Activated CD4-positive, alpha-beta T cell treated with anti-CD3 and anti-CD28 coated beads, Interleukin-2, Interleukin-6, amounts not matched to agents 100 ng/mL and 50 ng/mL, durations not matched to agents 16 hours and 8 hours (primary cell): ENCODE data around the gene COX8A.
A peak's percentile ranks its signal among the peaks of the same experiment; 100 is the strongest.
"Not testable (repeated sequence)": the region's sequence is repeated elsewhere in the genome, so short reads cannot be mapped to it uniquely, and the experiment has no call there.

Experiments used
- DNase-seq: peaks from one replicate; pipeline ENCODE4 v3.0.0-alpha.2; 2020

Gene COX8A

DNA sequence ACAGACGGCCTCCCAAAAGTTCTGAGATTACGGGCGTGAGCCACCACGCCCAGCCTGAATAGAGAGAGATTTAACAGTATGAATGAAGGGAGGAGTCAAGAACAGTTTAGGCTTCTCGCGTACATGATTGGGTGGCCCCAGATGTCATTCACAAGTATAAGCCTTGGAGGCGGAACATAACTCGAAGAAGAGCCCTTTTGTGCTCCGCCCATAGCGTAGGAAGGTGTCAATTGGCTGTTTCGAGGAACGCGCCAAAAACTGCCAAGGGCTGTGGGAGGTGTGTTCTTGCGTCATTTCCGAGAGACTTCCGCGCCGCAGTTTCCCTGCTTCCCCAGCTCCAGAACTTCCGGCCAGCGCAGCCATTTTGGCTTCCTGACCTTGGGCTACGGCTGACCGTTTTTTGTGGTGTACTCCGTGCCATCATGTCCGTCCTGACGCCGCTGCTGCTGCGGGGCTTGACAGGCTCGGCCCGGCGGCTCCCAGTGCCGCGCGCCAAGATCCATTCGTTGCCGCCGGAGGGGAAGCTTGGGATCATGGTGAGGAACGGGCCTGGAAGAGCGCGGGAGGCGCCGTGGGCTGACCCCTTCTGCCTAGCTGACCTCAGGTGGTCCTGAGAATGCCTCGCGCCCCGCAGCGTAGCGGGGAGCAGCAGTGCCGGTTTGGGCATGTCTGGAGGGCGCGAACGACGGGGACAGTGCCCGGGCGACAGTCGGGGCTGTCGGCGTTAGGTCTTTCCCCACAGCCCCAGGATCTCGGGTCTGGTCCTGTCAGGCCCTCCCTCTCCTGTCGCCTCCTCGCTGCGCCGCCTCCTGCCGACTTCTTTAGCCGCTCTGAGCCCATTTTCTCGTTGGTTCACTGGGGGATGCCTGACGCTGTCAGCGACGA lies at the start of gene COX8A:
Gene COX8A, plus strand, starts transcription at position 362 of the 885 bp plus-strand sequence. Its CDS starts 61 bp downstream, at position 423.
- DNase-seq = peak; percentile 99

GRCh38 chr11:63929616-63930015 lies 44.8 kb upstream of the COX8A start:
- DNase-seq = no peak

DNA sequence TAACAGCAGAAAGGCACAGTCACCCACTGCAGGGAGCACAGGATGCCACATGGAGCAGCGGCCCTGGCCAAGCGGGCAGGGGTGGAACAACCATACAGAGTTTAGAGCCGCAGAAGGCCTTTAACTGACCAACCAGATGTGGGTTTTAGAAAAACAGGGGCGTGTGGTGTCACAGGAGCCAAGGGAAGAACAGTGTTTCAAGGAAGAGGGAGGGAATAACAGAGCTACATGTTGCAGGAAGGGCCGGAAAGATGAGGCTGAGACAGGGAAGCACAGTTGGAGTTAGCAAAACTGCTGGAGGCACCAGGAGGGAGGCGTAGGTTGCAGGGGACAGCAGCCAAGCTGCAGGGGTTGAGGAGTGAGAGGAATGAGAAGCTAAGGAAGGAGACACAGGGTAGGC lies 43.4 kb upstream of the COX8A start:
- DNase-seq = no peak

DNA sequence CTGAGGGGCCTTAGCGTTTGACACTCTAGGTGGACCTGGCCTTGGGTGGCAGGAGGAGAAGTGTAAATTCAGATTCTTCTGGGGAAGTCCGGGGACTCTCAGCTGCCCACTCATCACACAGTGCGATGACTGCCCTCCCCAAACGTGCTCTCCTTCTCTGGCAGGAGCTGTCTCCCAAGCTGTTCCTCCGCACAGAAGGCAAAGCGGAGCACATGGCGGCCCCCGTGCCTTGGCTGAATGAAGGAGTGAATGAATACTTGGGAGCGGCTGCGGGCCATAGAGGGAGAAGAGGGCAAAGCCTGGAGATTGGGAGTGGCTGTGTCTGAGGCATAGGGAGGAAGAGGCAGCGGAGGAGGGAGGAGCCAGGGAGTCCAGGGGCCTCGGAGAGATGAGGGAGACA lies 42.5 kb upstream of the COX8A start:
- DNase-seq = no peak

GRCh38 chr11:63933459-63933858 lies 41.0 kb upstream of the COX8A start:
- no peak for DNase-seq

GRCh38 chr11:63937713-63938478 lies 36.5 kb upstream of the COX8A start:
- peak; percentile 24 for DNase-seq

DNA sequence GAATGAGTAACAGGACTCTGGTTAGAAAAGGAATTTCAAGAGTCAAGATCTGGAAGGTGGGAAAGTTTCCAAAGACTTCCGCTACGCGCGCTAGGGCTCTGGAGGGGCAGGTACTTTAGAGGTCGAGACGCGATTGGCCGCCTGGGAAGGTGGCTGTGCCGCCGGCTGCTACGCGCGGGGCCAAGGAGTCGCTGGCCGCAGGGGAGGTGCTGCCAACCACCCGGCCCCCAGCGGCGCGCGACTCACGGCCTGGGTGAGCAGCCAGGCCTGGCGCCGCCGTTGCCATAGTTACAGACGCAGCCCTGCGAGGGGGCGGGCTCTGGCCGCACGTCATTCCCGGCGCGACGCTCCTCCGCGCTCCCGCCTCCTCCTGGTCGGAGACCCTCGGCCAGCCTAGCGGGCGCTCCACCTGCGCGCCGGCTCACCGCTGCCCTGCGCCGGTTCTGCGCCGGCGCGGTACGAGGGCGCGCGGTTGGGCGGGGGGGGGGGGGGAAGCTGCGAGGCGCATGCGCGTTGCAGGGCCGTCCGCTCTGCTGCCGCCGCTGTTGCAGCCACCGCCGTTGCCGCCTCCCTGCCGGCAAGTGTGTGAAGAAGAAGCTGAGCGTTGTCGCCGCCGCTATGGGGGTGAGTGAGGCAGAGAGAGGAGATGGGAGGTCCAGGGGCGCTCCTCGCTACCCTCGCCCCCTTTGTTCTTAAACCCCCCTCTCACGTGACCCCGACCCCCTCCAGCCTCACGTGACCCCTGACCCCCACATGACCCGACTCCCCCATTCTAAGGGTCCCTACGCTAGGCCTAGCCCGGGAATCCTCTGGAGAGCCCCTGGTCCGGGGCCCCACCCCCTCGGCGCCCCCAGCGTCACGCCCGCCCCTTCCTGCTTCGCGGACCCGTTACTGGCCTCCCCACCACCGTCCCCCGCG lies 35.7 kb upstream of the COX8A start, which contains the start of gene NAA40:
Gene NAA40, plus strand, starts transcription at position 524 of the 918 bp plus-strand sequence. Its CDS starts 95 bp downstream, at position 619.
- peak; percentile 98 for DNase-seq

DNA sequence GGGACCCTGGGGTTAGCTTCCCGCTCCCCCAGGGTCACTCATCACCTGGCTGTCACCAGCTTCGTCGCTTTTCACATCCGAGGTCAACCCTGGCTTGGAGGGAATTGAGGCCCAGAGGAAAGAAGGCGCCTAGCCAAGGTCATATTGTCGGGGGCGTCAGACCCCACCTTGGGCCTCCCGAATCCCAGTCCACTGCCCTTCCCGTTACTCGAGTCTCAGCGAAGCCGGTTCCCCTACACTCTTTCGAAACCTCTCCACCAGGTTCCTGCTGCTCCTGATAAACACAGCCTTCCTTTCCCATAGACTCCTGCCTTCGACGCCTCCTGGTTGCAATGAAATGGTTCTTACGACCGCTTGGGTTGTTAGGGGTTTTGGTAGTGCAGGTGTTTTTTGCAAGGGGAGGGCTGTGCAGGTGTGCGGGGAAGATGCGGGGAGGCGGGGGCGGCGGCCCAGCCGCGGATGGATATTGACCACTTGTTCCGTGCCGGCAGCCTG lies 35.0 kb upstream of the COX8A start:
- DNase-seq = no peak

GRCh38 chr11:63940786-63941185 lies 33.6 kb upstream of the COX8A start:
- DNase-seq = no peak

DNA sequence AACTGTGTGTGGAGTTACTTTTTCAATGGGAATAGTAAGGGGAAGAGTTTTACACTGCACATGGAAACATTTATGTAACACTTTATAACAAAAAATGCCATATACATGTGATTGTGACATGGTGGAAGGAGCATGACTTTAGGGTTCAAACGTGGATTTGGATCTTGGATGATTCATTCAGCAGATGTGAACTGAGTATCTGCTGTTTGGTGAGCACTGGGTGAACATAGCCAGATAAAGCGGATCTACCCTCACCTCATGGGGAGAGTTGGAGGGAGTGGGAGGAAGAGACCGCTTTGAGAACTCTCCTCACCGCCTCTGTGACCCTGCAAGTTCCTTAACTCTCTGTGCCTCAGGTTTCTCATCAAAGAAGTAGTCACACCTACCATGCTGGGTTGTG lies 32.5 kb upstream of the COX8A start:
- no peak for DNase-seq

DNA sequence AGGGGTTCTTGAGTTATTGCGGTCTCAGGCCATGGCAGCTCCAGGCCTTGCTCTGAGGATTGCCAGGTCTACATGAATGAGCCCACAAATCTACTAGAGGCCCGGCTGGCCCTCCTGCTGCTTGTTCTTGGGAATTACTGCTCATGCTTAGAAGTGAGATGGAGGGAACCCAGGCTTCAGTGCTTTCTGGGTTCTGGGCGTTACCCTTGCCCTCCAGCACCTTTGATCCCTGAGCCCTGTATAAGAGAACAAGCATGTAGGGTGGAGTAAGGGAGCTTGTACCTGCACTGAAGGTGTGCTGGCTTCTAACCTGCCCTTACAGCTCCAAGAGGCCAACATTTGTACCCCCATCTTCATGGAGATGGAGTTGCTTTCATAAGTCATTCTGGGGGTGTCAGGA lies 31.6 kb upstream of the COX8A start:
- no peak for DNase-seq

DNA sequence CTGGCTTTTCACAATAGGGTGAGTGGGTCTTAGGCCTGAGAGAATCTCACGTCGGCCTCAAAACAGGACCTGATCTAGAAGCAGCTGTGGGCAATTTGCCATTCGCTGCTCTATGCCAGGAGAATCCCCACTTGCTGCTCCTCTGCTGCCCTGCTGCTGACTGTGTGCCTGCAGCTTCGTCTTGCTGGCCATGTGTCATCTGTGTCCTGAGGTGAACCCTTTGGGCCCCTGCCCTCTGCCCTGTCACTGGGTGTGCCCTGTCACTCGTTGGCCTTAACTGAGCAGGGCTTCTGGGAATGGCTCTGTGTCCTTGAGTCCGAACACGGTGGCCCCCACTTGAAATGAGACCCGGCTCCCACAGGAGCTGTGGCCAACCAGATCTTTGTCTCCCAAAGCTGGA lies 29.4 kb upstream of the COX8A start:
- DNase-seq = no peak

DNA sequence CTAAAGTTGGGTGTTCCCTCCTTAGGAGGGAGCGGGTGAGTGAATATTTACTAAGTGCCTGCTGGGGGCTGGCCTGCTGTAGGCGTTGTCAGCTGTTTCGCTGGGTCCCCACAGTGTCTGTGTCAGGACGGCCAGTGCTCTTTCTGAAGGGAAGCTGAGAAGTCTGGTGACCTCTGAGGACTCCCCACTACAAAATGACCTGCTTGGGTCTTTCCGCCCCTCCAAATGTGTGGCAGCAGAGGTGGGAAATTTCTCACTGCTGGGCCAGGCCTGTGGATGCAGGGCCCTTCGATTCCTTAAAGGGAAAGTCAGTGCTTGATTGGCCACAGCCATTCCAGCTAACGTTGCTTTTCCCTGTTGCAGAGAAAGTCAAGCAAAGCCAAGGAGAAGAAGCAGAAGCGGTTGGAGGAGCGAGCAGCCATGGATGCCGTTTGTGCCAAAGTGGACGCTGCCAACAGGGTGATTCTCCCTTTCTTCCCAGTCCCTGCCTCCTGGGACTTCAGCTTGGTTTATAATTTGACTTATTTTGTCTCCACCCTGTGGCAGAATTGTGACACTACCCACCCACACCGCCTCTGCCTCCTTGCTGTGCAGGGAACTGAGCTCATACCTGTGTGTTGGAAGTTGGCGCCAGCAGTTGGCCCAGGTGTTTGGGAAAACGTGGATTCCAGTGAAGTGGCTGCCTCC lies 28.8 kb upstream of the COX8A start:
- DNase-seq = peak; percentile 54

GRCh38 chr11:63951779-63952536 lies 22.5 kb upstream of the COX8A start:
- peak; percentile 55 for DNase-seq

- DNase-seq = no peak
Measured at GRCh38 chr11:63952570-63952969, 21.9 kb upstream of the COX8A start.

DNA sequence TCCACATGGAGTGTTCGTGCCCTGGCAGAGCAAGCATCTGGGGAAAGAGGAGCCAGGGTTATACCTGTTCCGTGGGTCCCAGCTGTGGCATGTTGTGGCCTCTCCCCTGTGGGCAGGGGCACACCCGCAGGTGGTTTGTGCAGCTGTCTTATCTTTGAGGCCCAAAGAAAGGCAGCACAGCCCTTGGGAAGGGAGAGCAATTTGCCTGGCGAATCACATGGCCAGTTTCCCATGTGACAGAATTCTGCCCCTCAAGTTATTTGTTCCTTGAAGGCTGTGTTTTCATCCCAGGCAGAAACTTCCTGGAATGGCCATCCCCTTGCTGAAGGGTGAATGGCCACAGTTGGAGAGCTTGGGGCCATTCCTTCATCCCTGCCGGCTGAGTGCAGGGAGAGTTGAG lies 16.4 kb upstream of the COX8A start:
- DNase-seq = no peak

DNA sequence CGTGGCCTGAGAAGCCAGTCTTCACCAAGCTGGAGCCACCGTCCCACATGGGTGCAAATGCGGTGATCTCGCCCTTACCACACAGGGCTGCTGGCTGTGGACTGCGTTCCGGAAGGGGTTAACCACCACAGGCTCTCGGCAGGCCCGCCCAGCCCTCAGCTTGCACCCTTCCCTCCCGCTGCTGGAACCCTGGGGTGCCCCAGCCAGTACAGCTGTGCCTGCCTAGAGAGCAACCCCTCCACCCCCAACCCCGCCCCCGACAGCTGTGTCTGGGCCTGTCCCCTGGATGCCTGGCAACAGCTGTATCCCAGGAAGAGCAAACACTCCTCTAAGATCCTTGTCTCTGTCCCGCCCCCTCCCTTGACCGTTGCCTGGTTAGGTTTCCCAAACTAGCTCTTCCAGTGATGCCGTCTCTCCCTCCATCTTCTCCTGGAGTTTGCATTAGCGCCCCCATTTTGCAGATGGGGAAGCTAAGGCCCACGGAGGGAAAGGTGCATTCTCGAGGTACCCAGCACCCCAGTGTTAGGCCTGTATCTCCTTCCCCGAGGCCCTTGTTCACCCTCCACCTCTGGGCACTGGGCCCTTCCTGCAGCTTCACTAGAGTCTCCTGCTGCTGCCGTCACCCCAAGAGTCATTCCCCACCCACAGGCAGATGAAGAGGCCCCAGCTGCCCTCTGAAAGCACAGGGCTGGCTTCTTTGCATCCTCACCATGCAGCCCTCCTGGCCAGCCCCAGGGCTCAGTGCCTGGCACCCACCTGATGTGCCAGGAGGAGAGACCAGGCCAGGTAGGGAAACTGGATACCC lies 12.6 kb upstream of the COX8A start:
- DNase-seq = peak; percentile 60

DNA sequence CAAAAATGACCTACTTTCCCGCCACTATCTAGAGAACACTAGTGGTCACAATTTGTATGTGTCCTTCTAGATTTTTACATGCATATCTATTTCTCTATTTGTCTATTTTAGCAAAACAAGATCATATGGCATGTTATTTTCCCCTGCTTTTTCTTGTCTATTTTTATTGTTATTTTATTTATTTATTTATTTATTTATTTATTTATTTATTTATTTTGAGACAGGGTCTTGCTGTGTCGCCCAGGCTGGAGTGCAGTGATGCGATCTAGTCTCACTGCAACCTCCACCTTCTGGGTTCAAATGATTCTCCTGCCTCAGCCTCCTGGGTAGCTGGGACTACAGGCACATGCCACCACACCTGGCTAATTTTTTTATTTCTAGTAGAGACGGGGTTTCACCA lies 10.5 kb upstream of the COX8A start:
- not testable (repeated sequence) for DNase-seq

DNA sequence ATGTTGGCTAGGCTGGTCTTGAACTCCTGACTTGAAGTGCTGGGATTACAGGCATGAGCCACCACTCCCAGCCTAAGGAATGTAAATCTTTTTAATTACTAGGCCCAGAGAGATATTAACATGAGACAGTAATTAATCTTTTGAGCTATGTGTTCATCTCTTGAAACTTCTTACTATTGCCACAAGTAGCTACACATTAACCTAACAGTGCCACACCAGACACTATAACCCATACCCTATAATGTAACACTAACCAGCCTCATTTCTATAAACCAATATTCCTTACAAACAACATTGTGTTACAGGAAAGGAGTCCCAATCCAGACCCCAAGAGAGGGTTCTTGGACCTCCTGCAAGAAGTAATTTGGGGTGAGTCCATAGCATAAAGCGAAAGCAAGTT lies 8.0 kb upstream of the COX8A start:
- DNase-seq = no peak

GRCh38 chr11:63969461-63969860 lies 5.0 kb upstream of the COX8A start:
- DNase-seq = no peak
